Measurements from ENCODE around the gene S100A3.
A peak's percentile ranks its signal among the peaks of the same experiment; 100 is the strongest.

The S100A3 gene

GRCh38 chr1:153534226-153534924 is 14.7 kb downstream of the S100A3 start:
- Histone ChIP-seq H2BK120ac (ENCODE audit: low read depth, low read length) (peak overlapping the region; percentile 62), H4K8ac (ENCODE audit: low read length) (peak overlapping the region; percentile 59), H2BK5ac (ENCODE audit: low read depth, low read length, poor library complexity, severe bottlenecking) (peak overlapping the region; percentile 66), H3K9me3 (ENCODE audit: control insufficient read depth, low read length) (no peaks in the 10 kb centered on the region), H3K4me2 (ENCODE audit: low read length, poor library complexity, severe bottlenecking) (peak overlapping the region; percentile 77), H2BK15ac (ENCODE audit: low read depth, poor library complexity, severe bottlenecking) (peak overlapping the region; percentile 26), H2AFZ (ENCODE audit: low read depth, low read length) (no peak overlapping the region), H2AK5ac (ENCODE audit: low read length, severe bottlenecking) (peak overlapping the region; percentile 98), H3K79me1 (replicated peaks; ENCODE audit: low read length, poor library complexity, severe bottlenecking) (peaks cover 2% of the 10 kb centered on the region), H2BK12ac (ENCODE audit: low read length in 2 of 2) (peak overlapping the region; percentile 63 to 94), H3K27ac (ENCODE audit: low read length, poor library complexity, severe bottlenecking) (peak overlapping the region; percentile 98), H3K9ac (ENCODE audit: low read length) (peak overlapping the region; percentile 98), H3K4me3 (ENCODE audit: insufficient read depth in 1 of 2, low read depth in 1 of 2, low read length in 2 of 2) (peak overlapping the region; percentile 68 to 97), H3K27me3 (ENCODE audit: control insufficient read depth in 1 of 2, insufficient read depth in 1 of 2, low read length in 2 of 2) (no peaks in the 10 kb centered on the region), H3K23ac (ENCODE audit: low read length in 2 of 2) (peak overlapping the region in 1 of 2 experiments; percentile 37), H3K36me3 (ENCODE audit: control insufficient read depth in 1 of 2, insufficient read depth in 2 of 2, low read depth in 1 of 2, low read length in 2 of 2) (peaks cover 8 to 13% of the 10 kb centered on the region in 2 experiments), H3K4ac (ENCODE audit: low read depth in 1 of 2, low read length in 2 of 2) (peak overlapping the region; percentile 48 to 65), H3K18ac (ENCODE audit: low read depth in 1 of 2, low read length in 2 of 2) (peak overlapping the region; percentile 81 to 82), H4K91ac (ENCODE audit: low read length) (peak overlapping the region; percentile 92), H3K4me1 (ENCODE audit: control insufficient read depth, insufficient read depth, low read depth, low read length) (peaks cover 36% of the 10 kb centered on the region), H3K14ac (ENCODE audit: low read length in 2 of 2) (peak overlapping the region in 1 of 2 experiments; percentile 26)
- WGBS = 65% methylated on average over 7 of the region's 7 CpGs
- peak; percentile 46 for DNase-seq

- peak overlapping the region; percentile 81 to 92 for H3K18ac ChIP-seq (ENCODE audit: low read depth in 1 of 2, low read length in 2 of 2)
- H3K9ac ChIP-seq (ENCODE audit: low read length) = peak overlapping the region; percentile 98
- no peaks in the 10 kb centered on the region for H3K27me3 ChIP-seq (ENCODE audit: control insufficient read depth in 1 of 2, insufficient read depth in 1 of 2, low read length in 2 of 2)
These were observed 15.3 kb downstream of the S100A3 start for GRCh38 chr1:153533689-153534201.

GRCh38 chr1:153532769-153533599 is 16.1 kb downstream of the S100A3 start:
- H3K4me2 ChIP-seq (ENCODE audit: low read length, poor library complexity, severe bottlenecking) = peak overlapping the region; percentile 77
- no peaks in the 10 kb centered on the region for H3K27me3 ChIP-seq (ENCODE audit: control insufficient read depth in 1 of 2, insufficient read depth in 1 of 2, low read length in 2 of 2)
- peaks cover 8 to 13% of the 10 kb centered on the region in 2 experiments for H3K36me3 ChIP-seq (ENCODE audit: control insufficient read depth in 1 of 2, insufficient read depth in 2 of 2, low read depth in 1 of 2, low read length in 2 of 2)
- peak overlapping the region in 1 of 2 experiments; percentile 97 for H3K4me3 ChIP-seq (ENCODE audit: insufficient read depth in 1 of 2, low read depth in 1 of 2, low read length in 2 of 2)
- 21% methylated on average over 27 of the region's 34 CpGs for WGBS
- H2BK120ac ChIP-seq (ENCODE audit: low read depth, low read length) = peak overlapping the region; percentile 77
- H2AFZ ChIP-seq (ENCODE audit: low read depth, low read length) = peak overlapping the region; percentile 56
- H4K91ac ChIP-seq (ENCODE audit: low read length) = peak overlapping the region; percentile 63
- peak overlapping the region; percentile 88 for H2BK5ac ChIP-seq (ENCODE audit: low read depth, low read length, poor library complexity, severe bottlenecking)
- peaks cover 2% of the 10 kb centered on the region for H3K79me1 ChIP-seq (replicated peaks; ENCODE audit: low read length, poor library complexity, severe bottlenecking)
- H3K18ac ChIP-seq (ENCODE audit: low read depth in 1 of 2, low read length in 2 of 2) = peak overlapping the region; percentile 81 to 92
- H2BK15ac ChIP-seq (ENCODE audit: low read depth, poor library complexity, severe bottlenecking) = no peak overlapping the region
- peak overlapping the region; percentile 94 for H4K8ac ChIP-seq (ENCODE audit: low read length)
- DNase-seq = peak; percentile 89
- peak overlapping the region; percentile 46 to 71 for H2BK12ac ChIP-seq (ENCODE audit: low read length in 2 of 2)
- H3K14ac ChIP-seq (ENCODE audit: low read length in 2 of 2) = peak overlapping the region in 1 of 2 experiments; percentile 73
- peaks cover 31% of the 10 kb centered on the region for H3K4me1 ChIP-seq (ENCODE audit: control insufficient read depth, insufficient read depth, low read depth, low read length)
- H3K23ac ChIP-seq (ENCODE audit: low read length in 2 of 2) = no peak overlapping the region
- H3K27ac ChIP-seq (ENCODE audit: low read length, poor library complexity, severe bottlenecking) = peak overlapping the region; percentile 98
- peak overlapping the region; percentile 95 for H2AK5ac ChIP-seq (ENCODE audit: low read length, severe bottlenecking)
- H3K4ac ChIP-seq (ENCODE audit: low read depth in 1 of 2, low read length in 2 of 2) = peak overlapping the region; percentile 70 to 97
- H3K9me3 ChIP-seq (ENCODE audit: control insufficient read depth, low read length) = no peaks in the 10 kb centered on the region
- H3K9ac ChIP-seq (ENCODE audit: low read length) = peak overlapping the region; percentile 98

More at GRCh38 chr1:153533689-153534201, 15.3 kb downstream of the S100A3 start:
- Histone ChIP-seq H2BK5ac (ENCODE audit: low read depth, low read length, poor library complexity, severe bottlenecking) (peak overlapping the region; percentile 88), H3K79me1 (replicated peaks; ENCODE audit: low read length, poor library complexity, severe bottlenecking) (peaks cover 2% of the 10 kb centered on the region), H3K4me3 (ENCODE audit: insufficient read depth in 1 of 2, low read depth in 1 of 2, low read length in 2 of 2) (peak overlapping the region; percentile 9 to 97), H4K91ac (ENCODE audit: low read length) (peak overlapping the region; percentile 92), H2BK15ac (ENCODE audit: low read depth, poor library complexity, severe bottlenecking) (peak overlapping the region; percentile 26), H3K27ac (ENCODE audit: low read length, poor library complexity, severe bottlenecking) (peak overlapping the region; percentile 98), H3K14ac (ENCODE audit: low read length in 2 of 2) (peak overlapping the region in 1 of 2 experiments; percentile 73), H3K36me3 (ENCODE audit: control insufficient read depth in 1 of 2, insufficient read depth in 2 of 2, low read depth in 1 of 2, low read length in 2 of 2) (peaks cover 8 to 13% of the 10 kb centered on the region in 2 experiments), H4K8ac (ENCODE audit: low read length) (peak overlapping the region; percentile 94), H3K4me2 (ENCODE audit: low read length, poor library complexity, severe bottlenecking) (peak overlapping the region; percentile 77), H3K4me1 (ENCODE audit: control insufficient read depth, insufficient read depth, low read depth, low read length) (peaks cover 34% of the 10 kb centered on the region), H2AFZ (ENCODE audit: low read depth, low read length) (no peak overlapping the region), H2BK120ac (ENCODE audit: low read depth, low read length) (peak overlapping the region; percentile 77), H3K9me3 (ENCODE audit: control insufficient read depth, low read length) (no peaks in the 10 kb centered on the region), H3K23ac (ENCODE audit: low read length in 2 of 2) (peak overlapping the region in 1 of 2 experiments; percentile 53), H2BK12ac (ENCODE audit: low read length in 2 of 2) (peak overlapping the region; percentile 71 to 94), H2AK5ac (ENCODE audit: low read length, severe bottlenecking) (peak overlapping the region; percentile 98), H3K4ac (ENCODE audit: low read depth in 1 of 2, low read length in 2 of 2) (peak overlapping the region; percentile 57 to 97)
- peak; percentile 94 for DNase-seq
- WGBS = 15% methylated on average over 10 of the region's 13 CpGs

All from mesenchymal stem cell (in vitro differentiated cells and primary cell).